HEK293T (cell line): Measurements from ENCODE around the gene CDK3.

Experiments
- CTCF ChIA-PET: fragments of 350-600 bp; formaldehyde crosslinking; extraction: SDS; loops from one replicate; lab custom pipeline; 2021; ENCODE audit warnings: antibody characterized with exemption, inconsistent platforms; lab: Yijun Ruan, JAX
- POLR2A ChIA-PET: fragments of 350-600 bp; formaldehyde crosslinking; extraction: SDS; loops from one replicate; lab custom pipeline; 2020; ENCODE audit warnings: antibody characterized with exemption, inconsistent platforms; lab: Yijun Ruan, JAX
- DNase-seq: peaks from one replicate; pipeline ENCODE4 v3.0.0; 2012; ENCODE audit warnings: mixed read lengths; ENCODE audit errors: extremely low spot score
- ARNT ChIP-seq: fragments of 450-650 bp; IDR thresholded peaks from 2 replicates; pipeline ENCODE4 v1.6.1; 2017; ENCODE audit warnings: mild to moderate bottlenecking
- BHLHE40 ChIP-seq: fragments of 450-650 bp; IDR thresholded peaks from 2 replicates; pipeline ENCODE4 v1.6.1; 2016; ENCODE audit warnings: mild to moderate bottlenecking, moderate library complexity, borderline replicate concordance
- CTBP1 ChIP-seq: fragments of 450-650 bp; IDR thresholded peaks from 2 replicates; pipeline ENCODE4 v1.6.1; 2016; ENCODE audit warnings: borderline replicate concordance
- ELF4 ChIP-seq: fragments of 450-650 bp; IDR thresholded peaks from 2 replicates; pipeline ENCODE4 v1.6.1; 2017; ENCODE audit warnings: antibody characterized with exemption
- FOXA1 ChIP-seq: fragments of 450-650 bp; IDR thresholded peaks from 2 replicates; pipeline ENCODE4 v1.6.1; 2016; ENCODE audit warnings: mild to moderate bottlenecking
- FOXK2 ChIP-seq: fragments of 450-650 bp; IDR thresholded peaks from 2 replicates; pipeline ENCODE4 v1.6.1; 2016; ENCODE audit warnings: mild to moderate bottlenecking
- FOXM1 ChIP-seq: fragments of 450-650 bp; IDR thresholded peaks from 2 replicates; pipeline ENCODE4 v1.6.1; 2017; ENCODE audit warnings: mild to moderate bottlenecking, borderline replicate concordance
- HDGF ChIP-seq: fragments of 450-650 bp; IDR thresholded peaks from 2 replicates; pipeline ENCODE4 v1.6.1; 2017; ENCODE audit warnings: antibody characterized with exemption, borderline replicate concordance
- L3MBTL2 ChIP-seq: fragments of 450-650 bp; conservative IDR thresholded peaks from 2 replicates; pipeline ENCODE4 v1.6.1; 2016; ENCODE audit warnings: mild to moderate bottlenecking
- LEF1 ChIP-seq: fragments of 450-650 bp; IDR thresholded peaks from 2 replicates; pipeline ENCODE4 v1.6.1; 2017; ENCODE audit warnings: mild to moderate bottlenecking, borderline replicate concordance
- NFRKB ChIP-seq: fragments of 450-650 bp; IDR thresholded peaks from 2 replicates; pipeline ENCODE4 v1.6.1; 2016; ENCODE audit warnings: mild to moderate bottlenecking, moderate library complexity
- SP1 ChIP-seq: fragments of 450-650 bp; IDR thresholded peaks from 2 replicates; pipeline ENCODE4 v1.6.1; 2017
- SUZ12 ChIP-seq: fragments of 450-650 bp; IDR thresholded peaks from 2 replicates; pipeline ENCODE4 v1.6.1; 2016; ENCODE audit warnings: mild to moderate bottlenecking
- TARDBP ChIP-seq: fragments of 450-650 bp; IDR thresholded peaks from 2 replicates; pipeline ENCODE4 v1.6.1; 2016
- ZNF384 ChIP-seq: fragments of 450-650 bp; IDR thresholded peaks from 2 replicates; pipeline ENCODE4 v1.6.1; 2016
- TF ChIP-seq, protein P1 (sequence below): fragments of 450-650 bp; IDR thresholded peaks from 2 replicates; pipeline ENCODE4 v1.6.1; 2016

CDK3 gene

DNA sequence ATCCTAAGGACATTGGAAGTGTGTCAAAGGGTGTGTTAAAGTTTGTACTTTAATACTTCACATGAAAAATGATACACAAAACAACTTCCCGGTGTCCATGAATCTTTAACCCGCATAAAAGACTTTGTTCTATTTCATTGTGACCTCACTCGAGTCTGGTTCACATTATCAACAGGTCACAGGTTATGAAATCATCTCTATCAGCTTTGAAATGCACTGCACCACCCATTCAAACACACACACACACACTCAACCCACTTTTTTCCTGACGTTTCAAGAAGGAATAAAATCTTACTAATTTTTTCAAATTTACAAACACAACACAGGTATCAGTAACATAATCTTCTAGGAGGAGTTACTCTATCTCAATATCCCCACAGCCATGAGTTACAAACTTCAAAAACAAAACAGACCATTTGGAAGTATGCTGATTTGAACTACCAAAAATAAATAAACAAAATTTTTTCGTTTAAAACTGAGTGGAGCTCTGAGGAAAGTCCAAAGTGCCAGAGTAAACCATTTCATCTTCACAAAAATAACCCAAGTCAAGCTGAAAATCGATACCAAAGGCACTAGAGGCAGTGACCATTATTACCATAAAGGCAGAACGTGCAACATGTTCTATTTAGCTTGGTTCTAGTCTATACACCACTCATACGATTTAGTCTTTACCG, 24.3 kb upstream of the CDK3 start:
- ChIA-PET POLR2A (interaction anchor here (0.8 to 1.0 kb wide), 2 partner anchors 35 to 54 kb away, joined by 3 read pairs; partner anchors contain the start of gene FBF1), CTCF (interaction anchor here (1.0 to 1.1 kb wide), 2 partner anchors 25 to 38 kb away, joined by 3 to 4 read pairs; partner anchors contain the start of gene CDK3)
- TF ChIP-seq SP1 (no peak), SUZ12 (no peak), FOXM1 (no peak), TARDBP (no peak), LEF1 (no peak), NFRKB (no peak), BHLHE40 (no peak), FOXA1 (no peak), FOXK2 (no peak), ZNF384 (no peak), ELF4 (no peak), ARNT (no peak), L3MBTL2 (no peak), HDGF (no peak)
- TF ChIP-seq, protein P1, sequence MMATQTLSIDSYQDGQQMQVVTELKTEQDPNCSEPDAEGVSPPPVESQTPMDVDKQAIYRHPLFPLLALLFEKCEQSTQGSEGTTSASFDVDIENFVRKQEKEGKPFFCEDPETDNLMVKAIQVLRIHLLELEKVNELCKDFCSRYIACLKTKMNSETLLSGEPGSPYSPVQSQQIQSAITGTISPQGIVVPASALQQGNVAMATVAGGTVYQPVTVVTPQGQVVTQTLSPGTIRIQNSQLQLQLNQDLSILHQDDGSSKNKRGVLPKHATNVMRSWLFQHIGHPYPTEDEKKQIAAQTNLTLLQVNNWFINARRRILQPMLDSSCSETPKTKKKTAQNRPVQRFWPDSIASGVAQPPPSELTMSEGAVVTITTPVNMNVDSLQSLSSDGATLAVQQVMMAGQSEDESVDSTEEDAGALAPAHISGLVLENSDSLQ, result no peak
- DNase-seq, result no peak

DNA sequence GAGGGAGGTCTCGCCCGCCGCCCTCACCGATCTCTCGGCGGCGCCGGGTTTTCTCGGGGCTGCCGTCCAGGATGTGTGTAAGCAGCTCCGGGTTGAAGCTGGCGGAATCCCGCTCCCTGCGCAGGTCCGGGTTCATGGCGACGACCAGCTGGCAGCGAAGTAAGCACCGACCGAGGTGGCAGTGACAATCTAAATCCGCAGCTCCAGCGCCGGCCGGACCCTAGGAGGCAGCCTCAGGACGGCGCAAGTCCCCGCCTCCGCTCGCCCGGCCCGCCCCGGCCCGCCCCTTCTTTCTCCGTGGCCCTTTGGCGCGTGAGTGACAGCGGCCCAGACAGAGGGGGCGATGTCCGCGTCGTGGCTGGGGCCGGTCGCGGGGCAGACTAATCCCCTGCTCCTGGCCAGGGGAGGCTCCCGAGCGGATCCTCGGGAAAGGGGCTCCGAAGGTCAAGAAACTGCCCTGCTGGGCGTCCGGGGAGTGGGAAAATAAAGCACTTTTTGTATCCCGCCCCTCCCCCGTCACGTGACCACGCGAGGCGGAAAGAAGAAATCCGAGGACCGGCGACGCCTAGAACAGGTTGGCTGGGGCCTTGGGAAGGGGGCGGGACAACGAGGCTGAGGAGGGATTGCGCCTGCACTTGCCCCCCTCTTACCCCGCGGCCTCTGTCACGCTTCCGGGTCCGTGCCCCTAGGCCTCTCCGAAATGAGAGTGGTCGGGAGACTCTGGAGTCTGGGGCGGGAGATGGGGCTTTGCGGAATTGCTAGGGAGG, 21.5 kb upstream of the CDK3 start, which contains the start of the genes ACOX1 and TEN1:
ACOX1 (minus strand) TSS at position 229 of the 767 bp plus-strand sequence; CDS start at position 136, 93 bp downstream.
TEN1 (plus strand) TSS at position 303 of the 767 bp plus-strand sequence. CDS start 6,953 bp downstream, outside the sequence.
- ChIA-PET POLR2A (interaction anchor here (0.6 to 1.7 kb wide), 11 partner anchors 9 to 199 kb away, joined by 3 to 8 read pairs (median 3); partner anchors contain the start of genes CDK3, FBF1, MRPL38 and UNK), CTCF (interaction anchor here (0.8 kb wide), 1 partner anchor 38 kb away, joined by 3 read pairs; the partner anchor contains the start of gene FBF1)
- TF ChIP-seq HDGF (0 out of 2 replicates have a peak, but pooled peaks have one; percentile 30), ELF4 (peak; percentile 81), L3MBTL2 (peak; percentile 54; the same call in 1 of the 2 replicates), FOXA1 (no peak), ARNT (no peak)
- TF ChIP-seq, protein P1, result peak; percentile 99
- peak; percentile 93 for DNase-seq

DNA sequence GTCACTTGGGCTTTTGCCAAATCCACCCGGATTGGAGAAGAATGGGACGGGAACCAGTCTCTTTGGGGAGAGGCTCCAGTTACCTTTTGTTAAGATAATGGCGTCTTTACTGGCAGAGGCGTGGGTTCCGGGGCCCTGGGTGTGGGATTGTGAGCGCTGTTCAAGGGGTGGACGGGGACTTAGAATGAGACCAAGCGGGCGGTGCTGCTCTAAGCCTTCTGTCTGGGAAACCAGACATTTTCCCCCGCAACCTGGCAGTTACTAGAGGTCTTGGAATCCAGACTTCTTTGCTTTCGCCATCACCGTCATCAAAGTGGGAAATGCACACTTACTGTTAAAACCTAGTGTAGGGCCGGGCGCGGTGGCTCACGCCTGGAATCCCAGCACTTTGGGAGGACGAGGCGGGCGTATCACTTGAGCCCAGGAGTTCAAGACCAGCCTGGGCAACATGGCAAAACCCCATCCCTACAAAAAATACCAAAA, 20.9 kb upstream of the CDK3 start:
- TF ChIP-seq L3MBTL2 (0 out of 2 replicates have a peak, but pooled peaks have one; percentile 40), HDGF (no peak)
- ChIA-PET CTCF (interaction anchor here (0.6 kb wide), 1 partner anchor 270 kb away, joined by 3 read pairs; no protein-coding TSS in a partner anchor), POLR2A (interaction anchor here (0.9 to 1.6 kb wide), 3 partner anchors 23 to 70 kb away, joined by 3 to 5 read pairs (median 4); partner anchors contain the start of gene FBF1)
- DNase-seq, result no peak

DNA sequence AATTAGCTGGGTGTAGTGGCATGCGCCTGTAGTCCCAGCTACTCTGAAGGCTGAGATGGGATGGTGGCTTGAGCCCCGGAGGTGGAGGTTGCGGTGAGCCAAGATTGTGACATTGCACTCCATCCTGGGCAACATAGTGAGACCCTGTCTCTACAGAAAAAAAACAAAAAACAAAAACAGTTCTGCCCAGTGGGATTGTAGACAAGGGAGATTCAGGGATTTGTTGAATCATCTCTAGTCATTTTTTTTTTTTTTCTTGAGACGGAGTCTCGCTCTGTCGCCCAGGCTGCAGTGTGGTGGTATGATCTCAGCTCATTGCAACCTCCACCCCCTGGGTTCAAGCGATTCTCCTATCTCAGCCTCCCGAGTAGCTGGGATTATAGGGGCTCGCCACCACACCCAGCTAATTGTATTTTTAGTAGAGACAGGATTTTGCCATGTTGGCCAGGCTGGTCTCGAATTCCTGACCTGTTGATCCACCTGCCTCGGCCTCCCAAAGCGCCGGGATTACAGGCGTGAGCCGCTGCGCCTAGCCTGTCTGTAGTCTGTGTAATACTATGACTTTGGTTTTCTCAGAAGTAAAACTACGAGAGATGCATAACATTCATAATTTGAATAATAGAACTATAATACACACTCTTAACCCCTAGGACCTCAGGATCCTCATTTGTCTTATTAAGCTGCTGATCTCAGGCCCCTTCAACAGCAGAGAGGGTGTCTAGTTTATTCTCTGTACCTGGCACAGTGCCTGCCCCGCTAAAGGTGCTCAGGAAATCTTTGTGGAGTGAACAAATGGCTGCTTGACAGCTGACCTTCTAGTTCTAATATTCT, 20.3 kb upstream of the CDK3 start:
- ChIA-PET POLR2A (interaction anchor here (0.6 to 1.6 kb wide), 8 partner anchors 10 to 805 kb away, joined by 3 to 5 read pairs (median 3); partner anchors contain the start of gene FBF1), CTCF (interaction anchor here (0.6 kb wide), 1 partner anchor 269 kb away, joined by 3 read pairs; no protein-coding TSS in a partner anchor)
- DNase-seq, result no peak
- TF ChIP-seq CTBP1 (no peak), SUZ12 (no peak), L3MBTL2 (no peak), FOXK2 (no peak), NFRKB (no peak), ZNF384 (no peak), LEF1 (no peak), ELF4 (no peak), TARDBP (no peak), ARNT (no peak), HDGF (no peak), FOXM1 (no peak), SP1 (no peak), BHLHE40 (no peak), FOXA1 (no peak)
- TF ChIP-seq, protein P1, result no peak
